Type B pancreatic cell (in vitro differentiated cells): Measurements from ENCODE around the gene ANXA5. TPM values are rescaled to one million over a fixed set of nuclear protein-coding genes. Genes with fewer than 3 reads are reported as not detected.
A peak's percentile ranks its signal among the peaks of the same experiment; 100 is the strongest.

Experiments
- DNase-seq: peaks from one replicate; pipeline ENCODE4 v3.0.0; 2021; ENCODE audit warnings: mixed read lengths; ENCODE audit not compliant: unreplicated experiment; ENCODE audit errors: extremely low spot score
- H3K27ac Mint-ChIP-seq: 2 replicates; pipeline ENCODE4 v1.8.0; 2021; ENCODE audit warnings: mild to moderate bottlenecking, mixed read lengths
- H3K27me3 Mint-ChIP-seq: 2 replicates; pipeline ENCODE4 v1.8.0; 2021; ENCODE audit warnings: mixed read lengths
- H3K36me3 Mint-ChIP-seq: 2 replicates; pipeline ENCODE4 v1.8.0; 2021; ENCODE audit warnings: mixed read lengths
- H3K4me1 Mint-ChIP-seq: one replicate; pipeline ENCODE4 v1.8.0; 2021; ENCODE audit warnings: mixed read lengths; ENCODE audit not compliant: unreplicated experiment
- H3K4me3 Mint-ChIP-seq: 2 replicates; pipeline ENCODE4 v1.8.0; 2021; ENCODE audit warnings: mild to moderate bottlenecking, mixed read lengths
- H3K9me3 Mint-ChIP-seq: 2 replicates; pipeline ENCODE4 v1.8.0; 2021; ENCODE audit warnings: mixed read lengths
- total RNA-seq: library from RNA; stranded (reverse); gene quantifications from 2 replicates; pipeline ENCODE4 v1.2.1, GENCODE V29; 2021; ENCODE audit warnings: low replicate concordance
- TF ChIP-seq, protein P1 (sequence below): fragments of 200-600 bp; sonication (generic); conservative IDR thresholded peaks from 2 replicates; pipeline ENCODE4 v1.5.0; 2021; ENCODE audit warnings: antibody characterized with exemption, mild to moderate bottlenecking

Gene ANXA5
- total RNA-seq, 1 donor from 2014 or later: 175 TPM

GRCh38 chr4:121658125-121658524 lies 38.7 kb downstream of the ANXA5 start:
- Mint-ChIP-seq H3K36me3 (no peaks in the 10 kb centered on the region), H3K27ac (no peak overlapping the region), H3K4me3 (no peak overlapping the region), H3K4me1 (no peaks in the 10 kb centered on the region), H3K27me3 (no peaks in the 10 kb centered on the region), H3K9me3 (no peaks in the 10 kb centered on the region)
- no peak for DNase-seq
- TF ChIP-seq, protein P1, sequence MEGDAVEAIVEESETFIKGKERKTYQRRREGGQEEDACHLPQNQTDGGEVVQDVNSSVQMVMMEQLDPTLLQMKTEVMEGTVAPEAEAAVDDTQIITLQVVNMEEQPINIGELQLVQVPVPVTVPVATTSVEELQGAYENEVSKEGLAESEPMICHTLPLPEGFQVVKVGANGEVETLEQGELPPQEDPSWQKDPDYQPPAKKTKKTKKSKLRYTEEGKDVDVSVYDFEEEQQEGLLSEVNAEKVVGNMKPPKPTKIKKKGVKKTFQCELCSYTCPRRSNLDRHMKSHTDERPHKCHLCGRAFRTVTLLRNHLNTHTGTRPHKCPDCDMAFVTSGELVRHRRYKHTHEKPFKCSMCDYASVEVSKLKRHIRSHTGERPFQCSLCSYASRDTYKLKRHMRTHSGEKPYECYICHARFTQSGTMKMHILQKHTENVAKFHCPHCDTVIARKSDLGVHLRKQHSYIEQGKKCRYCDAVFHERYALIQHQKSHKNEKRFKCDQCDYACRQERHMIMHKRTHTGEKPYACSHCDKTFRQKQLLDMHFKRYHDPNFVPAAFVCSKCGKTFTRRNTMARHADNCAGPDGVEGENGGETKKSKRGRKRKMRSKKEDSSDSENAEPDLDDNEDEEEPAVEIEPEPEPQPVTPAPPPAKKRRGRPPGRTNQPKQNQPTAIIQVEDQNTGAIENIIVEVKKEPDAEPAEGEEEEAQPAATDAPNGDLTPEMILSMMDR: no peak

- no peak for DNase-seq
Measured at GRCh38 chr4:121656269-121656641, 40.5 kb downstream of the ANXA5 start.

GRCh38 chr4:121655320-121656268 lies 41.2 kb downstream of the ANXA5 start:
- Mint-ChIP-seq H3K4me3 (no peak overlapping the region), H3K27ac (no peak overlapping the region), H3K27me3 (no peaks in the 10 kb centered on the region), H3K4me1 (no peaks in the 10 kb centered on the region), H3K9me3 (no peaks in the 10 kb centered on the region), H3K36me3 (no peaks in the 10 kb centered on the region)
- DNase-seq: no peak
- TF ChIP-seq, protein P1: no peak

More at GRCh38 chr4:121656269-121656641, 40.5 kb downstream of the ANXA5 start:
- H3K9me3 Mint-ChIP-seq: no peaks in the 10 kb centered on the region
- no peaks in the 10 kb centered on the region for H3K27me3 Mint-ChIP-seq
- no peaks in the 10 kb centered on the region for H3K4me1 Mint-ChIP-seq
- no peaks in the 10 kb centered on the region for H3K36me3 Mint-ChIP-seq
- TF ChIP-seq, protein P1: peak; percentile 65
- no peak overlapping the region for H3K27ac Mint-ChIP-seq
- H3K4me3 Mint-ChIP-seq: no peak overlapping the region

GRCh38 chr4:121654738-121655137 lies 42.0 kb downstream of the ANXA5 start:
- H3K36me3 Mint-ChIP-seq: no peaks in the 10 kb centered on the region
- H3K4me3 Mint-ChIP-seq: no peak overlapping the region
- TF ChIP-seq, protein P1: no peak
- H3K27ac Mint-ChIP-seq: no peak overlapping the region
- DNase-seq: no peak
- no peaks in the 10 kb centered on the region for H3K27me3 Mint-ChIP-seq
- H3K4me1 Mint-ChIP-seq: no peaks in the 10 kb centered on the region
- H3K9me3 Mint-ChIP-seq: no peaks in the 10 kb centered on the region

- Mint-ChIP-seq H3K36me3 (no peaks in the 10 kb centered on the region), H3K4me3 (no peak overlapping the region), H3K4me1 (no peaks in the 10 kb centered on the region), H3K9me3 (no peaks in the 10 kb centered on the region), H3K27ac (no peak overlapping the region), H3K27me3 (no peaks in the 10 kb centered on the region)
- TF ChIP-seq, protein P1: no peak
- DNase-seq: no peak
Measured at GRCh38 chr4:121653986-121654385, 42.8 kb downstream of the ANXA5 start.
